Measurements from ENCODE around the gene CNPY1. TPM values are rescaled to one million over a fixed set of nuclear protein-coding genes. Genes with fewer than 3 reads are reported as not detected.

The CNPY1 gene
- total and polyA plus RNA-seq, 2 experiments from 2014 or later = not detected

DNA sequence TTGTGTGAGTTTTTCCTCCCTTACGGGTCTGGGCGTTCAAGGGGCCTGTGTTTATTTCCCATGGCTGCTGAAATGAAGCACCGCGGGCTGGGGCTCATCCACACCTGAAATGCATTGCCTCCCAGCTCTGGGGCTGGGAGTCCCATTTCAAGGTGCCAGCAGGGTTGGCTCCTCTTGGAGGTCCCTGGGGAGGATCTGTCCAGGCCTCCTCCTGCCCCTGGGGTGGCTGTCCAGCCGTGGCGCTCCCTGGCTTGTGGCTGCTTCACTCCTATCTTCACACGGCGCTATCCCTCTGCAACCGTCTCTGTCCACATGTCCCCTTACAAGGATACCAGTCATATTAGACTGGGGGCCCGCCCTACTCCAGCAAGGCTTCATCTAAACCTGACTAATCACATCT is 41.1 kb upstream of the CNPY1 start:
- H4K20me1 ChIP-seq (ENCODE audit: insufficient read depth) = no peaks in the 10 kb centered on the region
- no peaks in the 10 kb centered on the region for H3K4me1 ChIP-seq (ENCODE audit: insufficient read depth)
- H3K4me3 ChIP-seq = no peak overlapping the region
- H3K9me3 ChIP-seq (ENCODE audit: low read depth) = no peaks in the 10 kb centered on the region
- H3K9ac ChIP-seq = no peak overlapping the region
- no peaks in the 10 kb centered on the region for H3K36me3 ChIP-seq (ENCODE audit: low read depth)
- peaks cover 9% of the 10 kb centered on the region for H3K27me3 ChIP-seq (replicated peaks; ENCODE audit: insufficient read depth)
- 72 to 81% methylated on average over 10 of the region's 10 CpGs for WGBS, 2 experiments (ENCODE audit: low coverage in 1 of 2, low lambda C conversion rate in 2 of 2, missing lambda C conversion rate in 2 of 2)
- no peak overlapping the region for H3K27ac ChIP-seq
- H3K79me2 ChIP-seq (ENCODE audit: insufficient read depth) = no peaks in the 10 kb centered on the region
- TF ChIP-seq EZH2phosphoT487 (IDR thresholded peaks at IDR 0.05; ENCODE audit: insufficient read depth, low read depth) = no peak
- no peak for TF ChIP-seq EZH2 (IDR thresholded peaks at IDR 0.05; ENCODE audit: insufficient read depth, poor library complexity, severe bottlenecking)
- H3K9me2 ChIP-seq (ENCODE audit: insufficient read depth) = no peaks in the 10 kb centered on the region
- DNase-seq = no peak
- H3F3A ChIP-seq (ENCODE audit: insufficient read depth) = no peaks in the 10 kb centered on the region
- in situ Hi-C loops (cut with MboI) = no loop called here
- no peak overlapping the region for H3K4me2 ChIP-seq (ENCODE audit: unreplicated experiment)
- no peak overlapping the region for H2AFZ ChIP-seq

DNA sequence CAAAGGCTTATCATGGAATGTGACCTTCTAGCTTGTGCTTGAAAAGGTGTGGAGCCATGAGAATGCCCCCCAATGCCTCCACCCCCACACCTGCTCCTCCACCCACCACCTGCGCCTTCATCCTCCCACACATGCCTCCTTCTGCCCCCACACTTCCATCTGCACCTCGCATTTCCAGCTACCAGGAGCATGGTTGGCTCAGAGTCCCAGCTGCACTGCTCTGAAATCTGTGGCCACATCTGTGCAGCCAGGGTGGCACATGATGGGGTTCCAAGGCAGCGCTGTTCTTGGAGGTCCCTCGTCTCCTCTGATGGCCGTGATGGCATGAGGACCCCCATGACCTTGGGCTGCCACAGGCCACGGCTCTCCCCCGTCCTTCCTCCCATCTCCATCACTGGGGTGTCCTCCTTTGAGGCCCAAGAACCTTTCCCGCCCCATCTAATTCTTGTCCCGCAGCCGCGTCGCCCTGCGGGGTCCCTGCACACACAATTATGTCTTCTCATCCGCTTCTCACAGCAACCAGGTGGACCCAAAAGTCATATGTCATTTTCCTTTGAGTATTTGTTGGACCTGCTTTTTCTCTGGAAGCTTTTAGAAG is 40.6 kb upstream of the CNPY1 start:
- in situ Hi-C loops (cut with MboI) = no loop called here
- Histone ChIP-seq H4K20me1 (ENCODE audit: insufficient read depth) (no peaks in the 10 kb centered on the region), H3K79me2 (ENCODE audit: insufficient read depth) (no peaks in the 10 kb centered on the region), H3K27me3 (replicated peaks; ENCODE audit: insufficient read depth) (peaks cover 9% of the 10 kb centered on the region), H3K4me1 (ENCODE audit: insufficient read depth) (no peaks in the 10 kb centered on the region), H3K9me2 (ENCODE audit: insufficient read depth) (no peaks in the 10 kb centered on the region), H2AFZ (no peak overlapping the region), H3K4me2 (ENCODE audit: unreplicated experiment) (no peak overlapping the region), H3K9me3 (ENCODE audit: low read depth) (no peaks in the 10 kb centered on the region), H3F3A (ENCODE audit: insufficient read depth) (no peaks in the 10 kb centered on the region), H3K36me3 (ENCODE audit: low read depth) (no peaks in the 10 kb centered on the region), H3K9ac (no peak overlapping the region), H3K4me3 (no peak overlapping the region), H3K27ac (no peak overlapping the region)
- WGBS, 2 experiments (ENCODE audit: low coverage in 1 of 2, low lambda C conversion rate in 2 of 2, missing lambda C conversion rate in 2 of 2) = 72% methylated on average over 13 to 14 of the region's 14 CpGs
- no peak for DNase-seq
- TF ChIP-seq EZH2phosphoT487 (IDR thresholded peaks at IDR 0.05; ENCODE audit: insufficient read depth, low read depth) (no peak), EZH2 (IDR thresholded peaks at IDR 0.05; ENCODE audit: insufficient read depth, poor library complexity, severe bottlenecking) (no peak)

DNA sequence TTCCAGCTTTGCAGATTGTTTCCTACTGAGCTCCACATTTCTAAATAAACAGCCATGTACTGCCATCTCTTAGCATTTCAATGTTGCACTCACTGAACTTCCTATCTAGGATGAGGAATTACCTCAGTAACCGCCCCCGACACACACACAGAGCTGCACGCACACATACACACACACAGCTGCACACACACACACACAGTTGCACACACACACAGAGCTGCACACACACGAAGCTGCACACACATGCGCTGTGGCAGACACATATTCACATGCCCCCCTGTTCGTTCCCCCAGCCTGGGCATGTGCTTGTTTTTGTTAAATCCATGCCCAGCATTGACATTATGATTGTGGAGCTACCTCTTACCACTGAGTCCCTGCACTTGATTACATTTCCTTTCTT is 39.6 kb upstream of the CNPY1 start:
- Histone ChIP-seq H3K27ac (no peak overlapping the region), H3K9me2 (ENCODE audit: insufficient read depth) (no peaks in the 10 kb centered on the region), H3K4me1 (ENCODE audit: insufficient read depth) (no peaks in the 10 kb centered on the region), H3F3A (ENCODE audit: insufficient read depth) (no peaks in the 10 kb centered on the region), H3K27me3 (replicated peaks; ENCODE audit: insufficient read depth) (peaks cover 9% of the 10 kb centered on the region), H3K4me3 (no peak overlapping the region), H4K20me1 (ENCODE audit: insufficient read depth) (no peaks in the 10 kb centered on the region), H2AFZ (no peak overlapping the region), H3K79me2 (ENCODE audit: insufficient read depth) (no peaks in the 10 kb centered on the region), H3K4me2 (ENCODE audit: unreplicated experiment) (no peak overlapping the region), H3K36me3 (ENCODE audit: low read depth) (no peaks in the 10 kb centered on the region), H3K9ac (no peak overlapping the region), H3K9me3 (ENCODE audit: low read depth) (no peaks in the 10 kb centered on the region)
- TF ChIP-seq EZH2phosphoT487 (IDR thresholded peaks at IDR 0.05; ENCODE audit: insufficient read depth, low read depth) (no peak), EZH2 (IDR thresholded peaks at IDR 0.05; ENCODE audit: insufficient read depth, poor library complexity, severe bottlenecking) (no peak)
- WGBS, 2 experiments (ENCODE audit: low coverage in 1 of 2, low lambda C conversion rate in 2 of 2, missing lambda C conversion rate in 2 of 2) = 68 to 72% methylated on average over 6 of the region's 6 CpGs
- DNase-seq = no peak
- in situ Hi-C loops (cut with MboI) = no loop called here

DNA sequence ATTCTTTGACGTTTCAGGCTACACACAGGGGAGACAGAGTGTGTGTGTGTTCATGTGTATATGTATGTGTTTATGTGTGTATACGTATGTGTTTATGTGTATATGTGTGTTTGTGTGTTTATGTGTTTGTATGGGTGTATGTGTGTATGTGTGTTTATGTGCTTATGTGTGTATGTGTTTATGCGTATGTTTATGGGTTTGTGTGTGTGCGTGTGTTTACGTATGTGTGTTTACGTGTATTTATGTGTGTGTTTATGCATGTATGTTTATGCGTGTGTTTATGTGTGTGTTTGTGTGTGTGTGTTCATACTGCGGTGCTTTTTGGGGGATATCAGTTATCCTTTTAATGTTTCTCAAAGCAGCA is 39.2 kb upstream of the CNPY1 start:
- no peak overlapping the region for H3K4me3 ChIP-seq
- H3K36me3 ChIP-seq (ENCODE audit: low read depth) = no peaks in the 10 kb centered on the region
- in situ Hi-C loops (cut with MboI) = no loop called here
- H3K9me3 ChIP-seq (ENCODE audit: low read depth) = no peaks in the 10 kb centered on the region
- no peaks in the 10 kb centered on the region for H3F3A ChIP-seq (ENCODE audit: insufficient read depth)
- H2AFZ ChIP-seq = no peak overlapping the region
- no peak for DNase-seq
- no peaks in the 10 kb centered on the region for H3K9me2 ChIP-seq (ENCODE audit: insufficient read depth)
- H4K20me1 ChIP-seq (ENCODE audit: insufficient read depth) = no peaks in the 10 kb centered on the region
- H3K27ac ChIP-seq = no peak overlapping the region
- TF ChIP-seq EZH2phosphoT487 (IDR thresholded peaks at IDR 0.05; ENCODE audit: insufficient read depth, low read depth) (no peak), EZH2 (IDR thresholded peaks at IDR 0.05; ENCODE audit: insufficient read depth, poor library complexity, severe bottlenecking) (no peak)
- H3K4me2 ChIP-seq (ENCODE audit: unreplicated experiment) = no peak overlapping the region
- 65 to 68% methylated on average over 8 of the region's 8 CpGs for WGBS, 2 experiments (ENCODE audit: low coverage in 1 of 2, low lambda C conversion rate in 2 of 2, missing lambda C conversion rate in 2 of 2)
- no peaks in the 10 kb centered on the region for H3K79me2 ChIP-seq (ENCODE audit: insufficient read depth)
- H3K9ac ChIP-seq = no peak overlapping the region
- H3K4me1 ChIP-seq (ENCODE audit: insufficient read depth) = no peaks in the 10 kb centered on the region
- peaks cover 9% of the 10 kb centered on the region for H3K27me3 ChIP-seq (replicated peaks; ENCODE audit: insufficient read depth)
